IPS-20b (cell line): ENCODE measurements around the gene SPTAN1.

ENCODE experiments used
- H3K27ac ChIP-seq: one replicate; pipeline ENCODE4 v1.5.1; 2013; ENCODE audit warnings: low read length
- H3K27me3 ChIP-seq: 2 replicates; pipeline ENCODE4 v1.6.1; 2013; ENCODE audit warnings: mild to moderate bottlenecking, low read length, inconsistent platforms; ENCODE audit not compliant: insufficient read depth
- H3K36me3 ChIP-seq: 2 replicates; pipeline ENCODE4 v1.6.1; 2013; ENCODE audit warnings: low read depth, mild to moderate bottlenecking, inconsistent platforms, low read length, moderate library complexity; ENCODE audit not compliant: insufficient read depth
- H3K4me1 ChIP-seq: 2 replicates; pipeline ENCODE4 v1.6.1; 2013; ENCODE audit warnings: mild to moderate bottlenecking, control low read depth, inconsistent platforms, low read length, moderate library complexity; ENCODE audit not compliant: insufficient read depth
- H3K4me3 ChIP-seq: 2 replicates; pipeline ENCODE4 v1.5.1; 2013; ENCODE audit warnings: mild to moderate bottlenecking, low read length, inconsistent platforms
- H3K9ac ChIP-seq: 2 replicates; pipeline ENCODE4 v1.6.1; 2013; ENCODE audit warnings: low read depth, mild to moderate bottlenecking, inconsistent platforms, low read length, moderate library complexity
- H3K9me3 ChIP-seq: 2 replicates; pipeline ENCODE4 v1.6.1; 2013; ENCODE audit warnings: mild to moderate bottlenecking, low read depth, low read length, inconsistent platforms; ENCODE audit not compliant: insufficient read depth

The SPTAN1 gene

GRCh38 chr9:128555180-128555721, 2.9 kb downstream of the SPTAN1 start:
- Histone ChIP-seq H3K4me1 (peaks cover 33% of the 10 kb centered on the region), H3K27ac (no peak overlapping the region)

GRCh38 chr9:128556276-128556675, 3.9 kb downstream of the SPTAN1 start:
- H3K36me3 ChIP-seq = no peaks in the 10 kb centered on the region
- no peaks in the 10 kb centered on the region for H3K9me3 ChIP-seq
- peaks cover 14% of the 10 kb centered on the region; the same call in 1 of the 2 replicates for H3K27me3 ChIP-seq
- H3K4me1 ChIP-seq = peaks cover 33% of the 10 kb centered on the region
- no peak overlapping the region for H3K9ac ChIP-seq
- H3K27ac ChIP-seq = no peak overlapping the region
- no peak overlapping the region for H3K4me3 ChIP-seq

More at GRCh38 chr9:128555180-128555721, 2.9 kb downstream of the SPTAN1 start:
- H3K9me3 ChIP-seq = no peaks in the 10 kb centered on the region
- no peaks in the 10 kb centered on the region for H3K36me3 ChIP-seq
- H3K4me3 ChIP-seq = peak overlapping the region; percentile 95
- peak overlapping the region; percentile 21; the same call in 1 of the 2 replicates for H3K9ac ChIP-seq
- H3K27me3 ChIP-seq = peaks cover 22% of the 10 kb centered on the region

- no peak overlapping the region for H3K27ac ChIP-seq
- no peak overlapping the region for H3K9ac ChIP-seq
- H3K4me3 ChIP-seq = no peak overlapping the region
- H3K9me3 ChIP-seq = no peaks in the 10 kb centered on the region
- H3K36me3 ChIP-seq = no peaks in the 10 kb centered on the region
- peaks cover 29% of the 10 kb centered on the region for H3K4me1 ChIP-seq
- peaks cover 14% of the 10 kb centered on the region; the same call in 1 of the 2 replicates for H3K27me3 ChIP-seq
Measured at GRCh38 chr9:128556926-128557634, 4.7 kb downstream of the SPTAN1 start.

GRCh38 chr9:128558431-128559310, 6.3 kb downstream of the SPTAN1 start:
- Histone ChIP-seq H3K9ac (no peak overlapping the region), H3K4me1 (peaks cover 28% of the 10 kb centered on the region), H3K4me3 (no peak overlapping the region)

GRCh38 chr9:128565578-128565977, 13.2 kb downstream of the SPTAN1 start:
- Histone ChIP-seq H3K9ac (no peak overlapping the region), H3K4me1 (peaks cover 3% of the 10 kb centered on the region; the same call in 1 of the 2 replicates), H3K36me3 (peaks cover 34% of the 10 kb centered on the region), H3K27me3 (no peaks in the 10 kb centered on the region), H3K27ac (no peak overlapping the region), H3K4me3 (no peak overlapping the region), H3K9me3 (no peaks in the 10 kb centered on the region)

More at GRCh38 chr9:128558431-128559310, 6.3 kb downstream of the SPTAN1 start:
- Histone ChIP-seq H3K27ac (no peak overlapping the region), H3K9me3 (no peaks in the 10 kb centered on the region), H3K27me3 (peaks cover 7% of the 10 kb centered on the region; the same call in 1 of the 2 replicates), H3K36me3 (no peaks in the 10 kb centered on the region)

- Histone ChIP-seq H3K4me3 (no peak overlapping the region), H3K9me3 (no peaks in the 10 kb centered on the region), H3K4me1 (peaks cover 3% of the 10 kb centered on the region; the same call in 1 of the 2 replicates), H3K27ac (no peak overlapping the region), H3K27me3 (no peaks in the 10 kb centered on the region), H3K9ac (no peak overlapping the region), H3K36me3 (peaks cover 50% of the 10 kb centered on the region)
Measured at GRCh38 chr9:128568470-128569078, 16.2 kb downstream of the SPTAN1 start.

GRCh38 chr9:128575469-128575868, 23.1 kb downstream of the SPTAN1 start:
- no peak overlapping the region for H3K4me3 ChIP-seq
- no peaks in the 10 kb centered on the region for H3K9me3 ChIP-seq
- no peak overlapping the region for H3K9ac ChIP-seq
- H3K36me3 ChIP-seq = peaks cover 76% of the 10 kb centered on the region
- no peak overlapping the region for H3K27ac ChIP-seq
- no peaks in the 10 kb centered on the region for H3K4me1 ChIP-seq
- no peaks in the 10 kb centered on the region for H3K27me3 ChIP-seq

- Histone ChIP-seq H3K9me3 (no peaks in the 10 kb centered on the region), H3K9ac (no peak overlapping the region), H3K27me3 (no peaks in the 10 kb centered on the region), H3K27ac (no peak overlapping the region), H3K36me3 (peaks cover 80% of the 10 kb centered on the region), H3K4me1 (no peaks in the 10 kb centered on the region), H3K4me3 (no peak overlapping the region)
Measured at GRCh38 chr9:128575916-128576315, 23.5 kb downstream of the SPTAN1 start.

GRCh38 chr9:128577206-128577605, 24.8 kb downstream of the SPTAN1 start:
- Histone ChIP-seq H3K27ac (no peak overlapping the region), H3K4me1 (no peaks in the 10 kb centered on the region), H3K4me3 (no peak overlapping the region), H3K9me3 (no peaks in the 10 kb centered on the region), H3K27me3 (no peaks in the 10 kb centered on the region), H3K9ac (no peak overlapping the region), H3K36me3 (peaks cover 89% of the 10 kb centered on the region)

- Histone ChIP-seq H3K4me3 (no peak overlapping the region), H3K9ac (no peak overlapping the region), H3K9me3 (no peaks in the 10 kb centered on the region), H3K27me3 (no peaks in the 10 kb centered on the region), H3K4me1 (no peaks in the 10 kb centered on the region), H3K27ac (no peak overlapping the region), H3K36me3 (peaks cover 97% of the 10 kb centered on the region)
Measured at GRCh38 chr9:128579194-128579593, 26.8 kb downstream of the SPTAN1 start.

- no peaks in the 10 kb centered on the region for H3K9me3 ChIP-seq
- no peak overlapping the region for H3K27ac ChIP-seq
- H3K36me3 ChIP-seq = peaks cover 98% of the 10 kb centered on the region
- no peak overlapping the region for H3K4me3 ChIP-seq
- no peak overlapping the region for H3K9ac ChIP-seq
- no peaks in the 10 kb centered on the region for H3K27me3 ChIP-seq
- no peaks in the 10 kb centered on the region for H3K4me1 ChIP-seq
Measured at GRCh38 chr9:128580731-128581130, 28.3 kb downstream of the SPTAN1 start.
